Measurements from ENCODE around the gene ATP8B4.

ATP8B4 gene

DNA sequence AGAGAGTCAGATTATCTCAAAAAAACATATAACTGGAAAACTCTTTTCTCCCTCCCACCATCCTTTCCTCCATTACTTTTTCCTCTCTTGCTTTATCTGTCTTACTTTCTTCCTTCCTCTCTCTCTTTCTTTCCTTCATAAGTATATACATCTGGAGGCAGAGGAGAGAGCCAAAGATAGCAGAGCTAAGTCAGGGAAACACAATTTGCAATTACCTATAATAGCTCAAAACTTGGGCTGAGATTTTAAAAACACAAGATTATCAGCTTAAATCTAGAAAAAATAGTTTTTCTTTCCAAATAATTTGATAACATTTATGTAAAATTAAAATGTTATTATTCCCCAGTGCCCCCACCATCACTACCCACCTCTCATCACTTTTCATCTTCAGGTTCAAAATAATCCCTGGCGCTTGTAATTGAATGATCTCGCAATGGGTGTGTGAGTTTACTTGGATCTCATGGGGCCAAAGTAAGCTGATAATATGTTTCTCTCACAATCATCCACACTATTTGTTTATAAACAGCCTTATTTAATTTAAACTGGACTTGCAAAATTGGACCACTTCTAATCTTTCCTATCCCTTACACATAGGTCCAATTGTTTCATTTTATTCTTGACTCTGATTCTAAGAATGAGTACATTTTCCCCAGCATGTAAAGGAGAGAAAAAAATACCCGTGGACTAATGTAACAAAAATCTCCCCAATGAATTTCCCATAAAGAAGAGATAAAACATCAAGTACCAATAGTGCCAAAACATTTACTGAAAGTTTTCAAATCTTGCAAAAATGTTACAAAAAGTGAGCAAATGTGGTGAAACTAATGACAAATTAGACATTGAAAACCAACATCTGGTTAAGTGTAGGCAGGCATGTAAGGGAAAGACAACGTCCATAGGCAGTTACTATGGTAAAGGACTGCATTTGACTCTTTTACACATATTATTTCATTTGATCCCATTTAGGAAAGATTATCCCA lies 261.2 kb downstream of the ATP8B4 start:
- H3K36me3 ChIP-seq (ENCODE audit: low read depth), result no peaks in the 10 kb centered on the region
- no peak for ATAC-seq (ENCODE audit: low read depth)

DNA sequence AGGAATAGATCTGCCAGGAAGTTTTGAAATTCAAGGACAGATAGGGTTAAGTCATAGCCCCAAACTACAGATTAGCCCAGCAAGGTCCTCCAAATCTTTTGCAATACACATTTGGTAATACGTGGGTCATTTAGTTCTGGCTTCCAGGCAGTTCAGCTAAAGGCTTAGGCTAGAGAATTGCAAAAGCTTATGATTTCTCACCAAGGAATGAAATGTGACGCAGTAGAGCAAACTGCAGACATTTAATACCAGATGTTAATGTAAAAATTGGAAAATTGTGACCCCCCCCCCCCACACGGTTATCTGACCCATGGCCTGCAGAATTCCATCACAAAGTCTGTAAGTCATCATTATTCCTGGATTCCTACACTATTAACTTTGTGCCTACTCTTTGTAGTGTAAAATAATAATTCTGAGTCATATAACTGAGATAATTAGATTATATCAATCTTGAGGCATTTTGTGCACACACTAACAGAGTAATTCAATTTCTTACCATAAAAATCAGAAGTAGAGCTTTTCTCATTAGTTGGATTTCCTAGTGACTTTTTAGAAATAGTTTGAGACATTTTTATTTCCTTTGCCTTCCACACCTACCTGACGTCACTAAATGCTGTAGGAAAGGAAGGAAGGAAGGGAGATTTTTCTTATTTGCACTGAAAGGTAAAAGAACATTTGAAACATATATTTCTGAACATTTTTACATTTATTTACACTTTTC lies 263.0 kb downstream of the ATP8B4 start:
- H3K4me1 ChIP-seq (ENCODE audit: insufficient read depth, poor library complexity, severe bottlenecking), result peaks cover 35% of the 10 kb centered on the region
- TF ChIP-seq, protein P1, sequence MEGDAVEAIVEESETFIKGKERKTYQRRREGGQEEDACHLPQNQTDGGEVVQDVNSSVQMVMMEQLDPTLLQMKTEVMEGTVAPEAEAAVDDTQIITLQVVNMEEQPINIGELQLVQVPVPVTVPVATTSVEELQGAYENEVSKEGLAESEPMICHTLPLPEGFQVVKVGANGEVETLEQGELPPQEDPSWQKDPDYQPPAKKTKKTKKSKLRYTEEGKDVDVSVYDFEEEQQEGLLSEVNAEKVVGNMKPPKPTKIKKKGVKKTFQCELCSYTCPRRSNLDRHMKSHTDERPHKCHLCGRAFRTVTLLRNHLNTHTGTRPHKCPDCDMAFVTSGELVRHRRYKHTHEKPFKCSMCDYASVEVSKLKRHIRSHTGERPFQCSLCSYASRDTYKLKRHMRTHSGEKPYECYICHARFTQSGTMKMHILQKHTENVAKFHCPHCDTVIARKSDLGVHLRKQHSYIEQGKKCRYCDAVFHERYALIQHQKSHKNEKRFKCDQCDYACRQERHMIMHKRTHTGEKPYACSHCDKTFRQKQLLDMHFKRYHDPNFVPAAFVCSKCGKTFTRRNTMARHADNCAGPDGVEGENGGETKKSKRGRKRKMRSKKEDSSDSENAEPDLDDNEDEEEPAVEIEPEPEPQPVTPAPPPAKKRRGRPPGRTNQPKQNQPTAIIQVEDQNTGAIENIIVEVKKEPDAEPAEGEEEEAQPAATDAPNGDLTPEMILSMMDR (IDR thresholded peaks at IDR 0.05; ENCODE audit: poor library complexity, severe bottlenecking), result no peak

More for the DNA sequence above, 261.2 kb downstream of the ATP8B4 start:
- peaks cover 35% of the 10 kb centered on the region for H3K4me1 ChIP-seq (ENCODE audit: insufficient read depth, poor library complexity, severe bottlenecking)
- TF ChIP-seq, protein P1 (IDR thresholded peaks at IDR 0.05; ENCODE audit: poor library complexity, severe bottlenecking), result no peak
- no peaks in the 10 kb centered on the region for H3K27me3 ChIP-seq (ENCODE audit: insufficient read depth, poor library complexity, severe bottlenecking)
- peak overlapping the region; percentile 89 for H3K27ac ChIP-seq (ENCODE audit: poor library complexity, severe bottlenecking)
- H3K4me3 ChIP-seq (ENCODE audit: severe bottlenecking), result no peak overlapping the region
- H3K9me3 ChIP-seq (ENCODE audit: severe bottlenecking), result no peaks in the 10 kb centered on the region
- DNase-seq (ENCODE audit: low spot score), result no peak

DNA sequence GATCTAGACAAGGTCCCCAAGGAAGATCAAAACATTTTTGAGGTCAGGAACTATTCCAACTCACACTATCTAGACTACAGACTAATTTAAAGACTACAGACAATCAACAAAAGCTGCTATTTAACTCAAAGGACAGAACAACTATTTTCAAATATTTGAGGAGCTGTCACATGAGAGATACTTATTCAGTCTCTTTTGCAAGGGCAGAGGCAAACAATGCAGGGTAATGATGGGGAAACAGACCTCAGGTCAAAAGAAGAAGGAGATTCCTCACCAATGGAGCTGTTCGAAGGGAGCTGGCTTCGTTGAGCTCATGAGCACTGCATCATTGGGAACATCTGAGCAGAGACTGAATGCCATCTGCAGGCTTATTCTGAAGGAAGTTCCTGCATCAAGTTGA lies 266.3 kb downstream of the ATP8B4 start:
- TF ChIP-seq, protein P1 (IDR thresholded peaks at IDR 0.05; ENCODE audit: poor library complexity, severe bottlenecking), result no peak
- H3K4me1 ChIP-seq (ENCODE audit: insufficient read depth, poor library complexity, severe bottlenecking), result peaks cover 35% of the 10 kb centered on the region
- no peaks in the 10 kb centered on the region for H3K9me3 ChIP-seq (ENCODE audit: severe bottlenecking)
- H3K27me3 ChIP-seq (ENCODE audit: insufficient read depth, poor library complexity, severe bottlenecking), result no peaks in the 10 kb centered on the region
- no peak for DNase-seq (ENCODE audit: low spot score)
- H3K27ac ChIP-seq (ENCODE audit: poor library complexity, severe bottlenecking), result no peak overlapping the region
- ATAC-seq (ENCODE audit: low read depth), result no peak
- H3K36me3 ChIP-seq (ENCODE audit: low read depth), result no peaks in the 10 kb centered on the region
- no peak overlapping the region for H3K4me3 ChIP-seq (ENCODE audit: severe bottlenecking)

More for the DNA sequence above, 263.0 kb downstream of the ATP8B4 start:
- Histone ChIP-seq H3K9me3 (ENCODE audit: severe bottlenecking) (no peaks in the 10 kb centered on the region), H3K27ac (ENCODE audit: poor library complexity, severe bottlenecking) (peak overlapping the region; percentile 89), H3K4me3 (ENCODE audit: severe bottlenecking) (no peak overlapping the region), H3K36me3 (ENCODE audit: low read depth) (no peaks in the 10 kb centered on the region), H3K27me3 (ENCODE audit: insufficient read depth, poor library complexity, severe bottlenecking) (no peaks in the 10 kb centered on the region)
- ATAC-seq (ENCODE audit: low read depth) (peak; percentile 81), DNase-seq (ENCODE audit: low spot score) (no peak)

DNA sequence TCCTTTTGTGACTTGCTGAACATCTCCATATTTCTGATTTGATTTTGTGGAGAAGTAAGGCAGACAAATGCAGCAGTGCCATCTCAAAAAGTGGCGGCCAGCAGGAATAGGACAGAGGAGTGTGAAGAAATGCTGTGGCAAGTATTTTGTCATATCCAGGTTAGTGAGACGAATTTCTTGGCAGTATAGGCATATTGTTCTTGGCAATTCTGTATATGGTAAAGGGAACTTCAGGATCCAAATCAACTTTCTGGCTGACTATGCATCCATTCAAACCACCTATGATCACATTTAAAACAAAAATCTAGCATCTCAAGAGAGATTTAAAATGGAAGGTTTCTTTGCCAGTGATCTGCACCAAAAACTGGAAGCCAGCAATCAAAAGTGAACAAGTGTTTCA lies 270.2 kb downstream of the ATP8B4 start:
- no peak for DNase-seq (ENCODE audit: low spot score)
- Histone ChIP-seq H3K27ac (ENCODE audit: poor library complexity, severe bottlenecking) (peak overlapping the region; percentile 85), H3K9me3 (ENCODE audit: severe bottlenecking) (no peaks in the 10 kb centered on the region), H3K4me3 (ENCODE audit: severe bottlenecking) (no peak overlapping the region), H3K4me1 (ENCODE audit: insufficient read depth, poor library complexity, severe bottlenecking) (peaks cover 20% of the 10 kb centered on the region), H3K27me3 (ENCODE audit: insufficient read depth, poor library complexity, severe bottlenecking) (no peaks in the 10 kb centered on the region), H3K36me3 (ENCODE audit: low read depth) (no peaks in the 10 kb centered on the region)
- ATAC-seq (ENCODE audit: low read depth), result no peak
- TF ChIP-seq, protein P1 (IDR thresholded peaks at IDR 0.05; ENCODE audit: poor library complexity, severe bottlenecking), result no peak
